Central memory CD8-positive, alpha-beta T cell (primary cell): ENCODE measurements around the gene TAS2R16.
"Not testable (repeated sequence)": the region's sequence is repeated elsewhere in the genome, so short reads cannot be mapped to it uniquely, and the experiment has no call there.

Experiments used
- ATAC-seq: fragments of 150-1000 bp; cut with Tn5 transposase; replicated peaks from 2 replicates; pipeline ENCODE4 v1.10.0; 2022; ENCODE audit warnings: mild to moderate bottlenecking, moderate FRiP score, moderate number of reproducible peaks; ENCODE audit not compliant: poor library complexity, severe bottlenecking; ENCODE audit errors: extremely low read depth
- DNase-seq, 2 donors: peaks; one replicate each; pipeline ENCODE4 v3.0.0; 2021; ENCODE audit warnings: low spot score in 2 of 2
- H3K27ac Mint-ChIP-seq: one replicate; pipeline ENCODE4 v1.8.0; 2022; ENCODE audit warnings: low read depth, mild to moderate bottlenecking, moderate library complexity, mixed read lengths
- H3K27me3 Mint-ChIP-seq: one replicate; pipeline ENCODE4 v1.8.0; 2022; ENCODE audit warnings: mixed read lengths
- H3K36me3 Mint-ChIP-seq: one replicate; pipeline ENCODE4 v1.8.0; 2022; ENCODE audit warnings: mild to moderate bottlenecking, moderate library complexity, mixed read lengths; ENCODE audit not compliant: insufficient read depth
- H3K4me1 Mint-ChIP-seq: one replicate; pipeline ENCODE4 v1.8.0; 2022; ENCODE audit warnings: mixed read lengths
- H3K4me3 Mint-ChIP-seq: one replicate; pipeline ENCODE4 v1.8.0; 2022; ENCODE audit warnings: mild to moderate bottlenecking, moderate library complexity, mixed read lengths
- H3K9me3 Mint-ChIP-seq: one replicate; pipeline ENCODE4 v1.8.0; 2022; ENCODE audit warnings: mixed read lengths

Gene TAS2R16

DNA sequence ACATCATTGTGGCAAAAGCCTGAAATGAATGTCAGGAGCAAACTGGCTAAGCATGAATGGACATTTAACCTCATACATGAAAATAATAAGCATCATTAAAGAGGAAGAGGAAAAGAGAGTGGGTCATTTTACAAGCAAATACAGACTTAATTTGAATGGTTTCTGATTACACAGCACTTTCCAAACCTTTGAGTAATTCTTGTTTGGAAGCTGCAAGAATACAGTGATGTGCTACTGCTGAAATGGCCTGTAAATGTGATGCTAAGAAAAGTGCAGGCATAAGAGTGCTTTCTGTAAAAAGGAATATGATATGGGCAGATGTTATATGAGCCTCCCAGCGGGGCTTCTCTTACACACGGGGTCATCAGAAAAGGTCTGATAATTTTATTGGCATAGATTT, 30.2 kb downstream of the TAS2R16 start:
- Mint-ChIP-seq H3K4me3 (no peak overlapping the region), H3K4me1 (no peaks in the 10 kb centered on the region), H3K36me3 (no peaks in the 10 kb centered on the region), H3K27ac (no peak overlapping the region), H3K27me3 (no peaks in the 10 kb centered on the region), H3K9me3 (peaks cover 15% of the 10 kb centered on the region)
- ATAC-seq (no peak), DNase-seq (no peak)

DNA sequence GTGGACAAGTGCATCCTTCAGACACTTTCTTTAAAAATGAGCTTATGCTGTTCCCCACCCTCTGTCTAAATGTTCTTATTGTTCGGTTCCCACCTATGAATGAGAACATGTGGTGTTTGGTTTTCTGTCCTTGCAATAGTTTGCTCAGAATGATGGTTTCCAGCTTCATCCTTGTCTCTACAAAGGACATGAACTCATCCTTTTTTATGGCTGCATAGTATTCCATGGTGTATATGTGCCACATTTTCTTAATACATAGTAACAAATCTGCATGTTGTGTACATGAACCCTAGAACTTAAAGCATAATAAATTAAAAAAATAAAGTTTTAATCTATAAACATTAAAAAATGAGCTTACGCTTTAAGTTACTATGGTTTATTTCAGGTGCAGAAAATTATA, 41.8 kb downstream of the TAS2R16 start:
- H3K27ac Mint-ChIP-seq, H3K4me3 Mint-ChIP-seq, DNase-seq, H3K27me3 Mint-ChIP-seq, ATAC-seq, H3K36me3 Mint-ChIP-seq, H3K4me1 Mint-ChIP-seq: not testable (repeated sequence)
- peaks cover 21% of the 10 kb centered on the region for H3K9me3 Mint-ChIP-seq

DNA sequence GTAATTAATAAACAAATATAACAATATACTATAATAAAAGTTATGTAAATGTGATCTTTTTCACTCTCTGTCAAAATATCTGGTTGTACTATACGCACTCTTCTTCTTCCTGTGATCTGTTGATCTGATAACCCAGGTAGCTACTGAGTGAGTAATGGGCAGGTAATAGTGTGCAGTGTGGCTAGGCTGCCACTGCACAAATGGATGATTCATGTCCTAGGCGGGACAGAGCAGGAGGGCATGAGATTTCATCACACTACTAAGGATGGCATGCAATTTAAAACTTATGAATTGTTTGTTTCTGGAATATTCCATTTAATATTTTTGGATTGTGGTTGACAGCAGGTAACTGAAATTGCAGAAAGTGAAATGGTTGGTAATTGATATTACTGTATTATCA, 44.5 kb downstream of the TAS2R16 start:
- DNase-seq = no peak
- Mint-ChIP-seq H3K4me1 (no peaks in the 10 kb centered on the region), H3K27me3 (no peaks in the 10 kb centered on the region), H3K27ac (no peak overlapping the region), H3K9me3 (peaks cover 11% of the 10 kb centered on the region), H3K4me3 (no peak overlapping the region), H3K36me3 (peaks cover 1% of the 10 kb centered on the region)
- ATAC-seq = no peak

DNA sequence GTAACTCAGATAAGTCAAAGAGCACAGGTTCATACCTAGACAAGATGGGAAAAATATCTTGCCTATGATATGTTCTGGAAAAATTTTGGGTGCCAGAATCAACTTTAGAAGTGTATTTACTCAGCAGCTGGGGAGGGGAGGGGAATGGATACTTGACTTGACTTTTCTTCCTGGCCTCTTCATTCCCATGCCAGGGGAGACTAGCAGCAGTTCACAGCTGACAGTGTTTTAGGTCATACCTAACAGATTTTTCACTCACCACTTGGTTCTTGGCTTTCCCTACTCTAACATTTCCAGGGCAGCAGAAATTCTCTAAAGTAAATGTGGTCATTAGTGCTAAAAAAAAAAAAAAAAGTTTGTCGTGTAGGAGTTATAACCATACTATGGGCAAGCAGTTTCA, 46.3 kb downstream of the TAS2R16 start:
- Mint-ChIP-seq H3K27me3 (no peaks in the 10 kb centered on the region), H3K27ac (no peak overlapping the region), H3K9me3 (peaks cover 14% of the 10 kb centered on the region), H3K4me1 (no peaks in the 10 kb centered on the region), H3K4me3 (no peak overlapping the region), H3K36me3 (peaks cover 1% of the 10 kb centered on the region)
- no peak for DNase-seq
- no peak for ATAC-seq
